H1 (cell line): ENCODE results near the gene SPINK4. TPM values are rescaled to one million over a fixed set of nuclear protein-coding genes. Genes with fewer than 3 reads are reported as not detected.

Experiments used
- ATF2 ChIP-seq: IDR thresholded peaks from 2 replicates; pipeline ENCODE4 v1.6.1; 2012; ENCODE audit warnings: low read length, inconsistent platforms
- JUN ChIP-seq: IDR thresholded peaks from 2 replicates; pipeline ENCODE4 v1.6.1; 2011; ENCODE audit warnings: low read depth, mild to moderate bottlenecking, improper control_type of control experiment, low read length
- TAF7 ChIP-seq: optimal IDR thresholded peaks from 2 replicates; pipeline ENCODE3; 2011; ENCODE audit warnings: low read depth, mild to moderate bottlenecking, inconsistent platforms, low read length, moderate library complexity, borderline replicate concordance
- TBP ChIP-seq: IDR thresholded peaks from 2 replicates; pipeline ENCODE4 v1.6.1; 2011; ENCODE audit warnings: low read depth, low read length, improper control_type of control experiment
- polyA plus RNA-seq, 7 experiments: library from polyadenylated mRNA; depleted of rRNA in 3 of 7; stranded (reverse) in 5 of 7; unstranded in 2 of 7; fragments of >200 nt in 5 of 7; fragments of 200-250 nt in 2 of 7; gene quantifications; 1 replicate in 5 of 7; 2 replicates in 1 of 7; 4 replicates in 1 of 7; pipeline versions ENCODE4 v1.2.1 to v1.2.3, GENCODE V29; 2011 to 2013; ENCODE audit warnings: missing spikeins in 2 of 7, mixed read lengths in 2 of 7
- total RNA-seq: library from RNA; stranded (reverse); fragmentation: NEBNext Ultra II Directional; extraction: Animal tissue kit (Norgen Biotek cat#: 25700); gene quantifications from 2 replicates; pipeline ENCODE4 v1.2.1, GENCODE V29; 2021

Gene SPINK4
- total and polyA plus RNA-seq, 2 of the 8 experiments (the other 6 are each of a cell fraction or from before 2014, with no cell fraction given) = not detected

- TF ChIP-seq ATF2 (no peak), TBP (no peak), TAF7 (no peak), JUN (no peak)
- TF ChIP-seq, all 59 proteins: peak for 0
Measured at GRCh38 chr9:33239921-33240320, at the start of gene SPINK4 (continued).
